GM21515 (cell line): Measurements from ENCODE around the gene LMOD1.

ENCODE experiments used
- ATAC-seq: cut with Tn5 transposase; IDR thresholded peaks from one replicate; pipeline ENCODE4 v1.9.1; 2021; ENCODE audit not compliant: unreplicated experiment

LMOD1 gene

DNA sequence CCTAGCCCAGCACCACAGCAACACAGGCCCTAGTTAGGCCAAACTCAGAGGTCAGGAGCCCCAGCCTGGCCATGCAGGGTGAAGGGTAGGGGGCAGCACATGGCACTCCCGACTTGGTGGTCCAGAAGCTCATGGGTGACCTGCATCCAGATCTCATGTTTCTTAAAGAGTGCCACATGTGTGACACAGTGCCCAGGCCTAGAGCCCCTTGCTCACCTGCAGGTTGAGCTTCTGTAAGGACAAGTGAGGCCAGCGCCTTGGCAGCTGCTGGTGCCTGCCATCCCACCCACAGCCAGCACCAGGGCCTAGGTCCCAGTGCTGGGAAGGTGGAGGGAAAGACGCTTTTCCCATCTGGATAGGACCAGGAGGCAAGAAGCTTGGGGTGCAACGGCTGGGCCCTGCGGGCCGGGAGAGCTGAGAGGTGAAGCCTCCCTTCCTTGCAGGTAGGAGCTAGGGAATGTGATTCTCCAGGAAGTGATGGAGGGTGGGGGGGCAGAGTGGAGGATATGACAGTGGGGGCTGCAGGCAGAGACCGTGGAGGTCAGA, 51.2 kb downstream of the LMOD1 start:
- ATAC-seq: no peak

GRCh38 chr1:201894343-201895119, 51.8 kb downstream of the LMOD1 start:
- ATAC-seq: no peak

DNA sequence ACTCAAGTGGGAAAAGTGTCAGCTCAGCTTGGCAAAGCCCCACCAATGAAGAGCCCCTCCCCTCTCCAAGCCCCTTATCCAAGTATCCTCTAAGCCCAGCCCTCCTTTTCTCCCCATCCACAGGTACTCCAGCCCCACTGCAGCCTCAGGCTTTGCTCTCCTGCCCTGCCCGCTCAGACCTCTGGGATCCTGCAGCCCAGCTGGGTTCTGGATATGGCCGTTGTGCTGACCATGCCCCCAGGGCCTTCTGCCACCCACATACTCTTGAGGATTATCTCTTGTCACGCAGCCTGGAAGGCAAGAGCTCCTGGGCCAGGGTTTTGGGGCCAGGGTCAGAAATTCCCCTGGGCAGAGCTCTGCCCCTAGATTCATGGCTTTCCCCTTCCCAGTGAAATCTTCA, 52.9 kb downstream of the LMOD1 start:
- ATAC-seq: no peak

- ATAC-seq: no peak
Measured at GRCh38 chr1:201892211-201892610, 54.1 kb downstream of the LMOD1 start.

- ATAC-seq: no peak
Measured at GRCh38 chr1:201891451-201892045, 54.8 kb downstream of the LMOD1 start.

- ATAC-seq: no peak
Measured at GRCh38 chr1:201890806-201891450, 55.4 kb downstream of the LMOD1 start.

DNA sequence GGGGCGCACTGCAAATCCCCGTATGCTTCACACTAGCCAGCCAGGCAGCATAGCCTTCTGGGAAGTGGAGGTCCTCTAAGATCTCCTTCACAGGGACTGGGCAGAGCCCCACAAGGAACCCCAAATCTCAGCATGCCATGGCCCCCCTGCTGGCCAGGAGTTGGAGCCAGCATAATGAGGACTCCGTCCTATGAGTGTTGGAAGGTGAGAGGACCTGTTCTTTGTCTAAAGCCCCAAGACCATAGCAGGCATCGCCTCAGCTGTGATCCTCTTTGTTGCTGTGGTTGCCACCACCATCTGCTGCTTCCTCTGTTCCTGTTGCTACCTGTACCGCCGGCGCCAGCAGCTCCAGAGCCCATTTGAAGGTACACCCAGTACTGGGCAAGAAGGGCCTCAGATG, 56.1 kb downstream of the LMOD1 start:
- ATAC-seq: no peak

DNA sequence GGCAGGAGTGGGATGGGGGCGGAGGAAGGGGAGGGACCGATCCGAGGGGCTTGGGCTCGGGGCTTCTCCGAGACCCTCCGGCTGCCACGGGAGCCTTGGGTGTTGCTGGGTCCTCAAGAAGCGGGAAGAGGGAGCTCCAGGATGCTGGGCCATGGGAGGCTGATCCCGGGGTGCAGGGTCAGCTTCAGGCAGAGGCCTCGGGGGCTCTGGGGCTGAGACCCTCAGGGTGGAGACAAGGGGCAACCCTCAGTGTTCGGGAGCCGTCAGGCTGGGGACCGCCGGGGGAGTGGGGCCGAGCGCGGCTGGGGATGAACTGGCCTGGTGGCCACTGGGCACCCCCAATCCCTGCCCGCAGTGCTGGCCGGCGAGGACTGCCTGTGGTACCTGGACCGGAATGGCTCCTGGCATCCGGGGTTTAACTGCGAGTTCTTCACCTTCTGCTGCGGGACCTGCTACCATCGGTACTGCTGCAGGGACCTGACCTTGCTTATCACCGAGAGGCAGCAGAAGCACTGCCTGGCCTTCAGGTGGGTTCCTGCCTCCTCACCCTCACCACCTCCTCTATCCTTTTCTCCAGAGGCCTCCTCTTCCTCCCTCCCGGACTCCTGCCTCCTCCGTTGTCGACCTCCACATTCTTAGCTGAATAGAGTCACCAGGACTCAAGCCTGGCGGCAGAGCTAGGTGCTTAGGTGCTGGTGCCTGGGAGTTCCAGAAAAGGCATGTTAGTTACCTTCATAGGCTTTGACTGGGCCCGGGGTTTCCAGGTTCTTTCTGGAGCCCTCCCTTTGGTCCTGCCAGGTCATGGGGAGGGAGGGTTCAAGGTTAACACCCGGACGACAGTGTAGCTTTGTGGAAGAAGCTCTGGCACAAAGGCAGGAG, 57.0 kb downstream of the LMOD1 start:
- no peak for ATAC-seq

DNA sequence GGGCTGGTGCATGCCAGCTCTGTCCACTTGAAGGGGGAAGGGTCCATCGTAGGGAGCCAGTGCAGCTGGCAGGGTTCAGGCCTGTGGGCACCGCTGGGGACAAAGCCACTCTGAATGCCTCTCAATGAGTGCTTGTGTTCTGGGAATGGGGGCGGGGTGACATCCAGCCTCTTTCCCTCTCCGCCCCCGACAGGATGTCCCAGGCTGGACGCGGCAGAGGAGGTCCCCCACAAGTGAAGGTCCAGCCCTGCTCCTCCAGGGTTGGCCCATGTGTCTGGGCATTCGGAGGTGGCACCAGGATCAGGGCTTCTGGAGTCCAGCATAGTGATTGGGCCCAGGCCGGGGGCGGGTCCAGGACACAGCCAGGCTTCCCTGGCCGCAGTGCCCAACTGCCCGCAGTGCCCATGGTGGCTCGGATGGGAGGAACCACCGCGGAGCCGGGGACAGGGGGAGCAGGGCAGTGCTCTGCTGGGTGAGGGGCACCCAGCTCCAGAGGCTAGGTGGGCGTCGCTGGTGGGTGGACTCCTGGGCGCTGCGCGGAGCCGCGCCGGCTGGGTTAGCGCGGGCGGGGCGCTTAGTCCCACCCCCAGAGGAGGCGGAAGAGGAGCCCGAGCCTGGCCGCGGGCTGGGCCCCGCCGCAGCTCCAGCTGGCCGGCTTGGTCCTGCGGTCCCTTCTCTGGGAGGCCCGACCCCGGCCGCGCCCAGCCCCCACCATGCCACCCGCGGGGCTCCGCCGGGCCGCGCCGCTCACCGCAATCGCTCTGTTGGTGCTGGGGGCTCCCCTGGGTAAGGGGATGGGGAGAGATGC, 57.9 kb downstream of the LMOD1 start, which contains the start of gene SHISA4:
Gene SHISA4, plus strand, starts transcription at position 617 of the 808 bp plus-strand sequence. Its CDS starts 97 bp downstream, at position 714.
- no peak for ATAC-seq

DNA sequence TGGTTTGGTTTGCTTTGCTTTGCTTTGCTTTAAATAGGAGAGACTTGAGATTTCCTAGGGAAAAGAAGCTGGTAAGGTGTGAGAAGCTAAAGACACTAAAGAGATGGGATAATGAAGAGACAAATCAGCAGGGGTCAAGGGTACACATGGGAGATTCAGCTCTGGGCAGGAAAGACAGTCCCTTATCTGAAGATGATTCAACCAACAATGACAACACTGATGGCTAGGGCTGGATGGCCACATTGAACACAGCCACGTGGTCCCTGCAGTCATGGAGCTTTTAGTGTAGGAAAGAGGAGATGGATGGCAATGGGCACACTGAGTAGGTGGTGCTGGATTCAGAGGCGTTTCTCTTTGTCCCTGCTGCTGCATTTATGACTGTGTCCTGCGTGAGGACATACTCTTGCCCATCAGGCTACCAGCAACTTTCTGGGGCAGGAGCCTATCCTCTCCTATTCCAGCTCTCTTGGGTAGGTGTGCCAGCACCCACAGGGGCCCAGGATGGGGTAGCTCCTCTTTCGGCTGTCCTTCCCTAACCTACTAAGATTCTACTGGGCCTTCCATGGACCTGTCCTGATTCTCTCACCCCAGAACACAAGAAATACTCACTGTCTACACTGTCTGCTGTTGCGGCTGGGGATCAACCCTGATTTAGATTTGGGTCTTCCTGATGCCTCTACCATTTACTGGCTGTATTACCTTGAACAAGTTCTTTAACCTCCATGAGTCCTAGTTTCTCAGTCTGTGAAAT, 59.1 kb downstream of the LMOD1 start:
- ATAC-seq: no peak

DNA sequence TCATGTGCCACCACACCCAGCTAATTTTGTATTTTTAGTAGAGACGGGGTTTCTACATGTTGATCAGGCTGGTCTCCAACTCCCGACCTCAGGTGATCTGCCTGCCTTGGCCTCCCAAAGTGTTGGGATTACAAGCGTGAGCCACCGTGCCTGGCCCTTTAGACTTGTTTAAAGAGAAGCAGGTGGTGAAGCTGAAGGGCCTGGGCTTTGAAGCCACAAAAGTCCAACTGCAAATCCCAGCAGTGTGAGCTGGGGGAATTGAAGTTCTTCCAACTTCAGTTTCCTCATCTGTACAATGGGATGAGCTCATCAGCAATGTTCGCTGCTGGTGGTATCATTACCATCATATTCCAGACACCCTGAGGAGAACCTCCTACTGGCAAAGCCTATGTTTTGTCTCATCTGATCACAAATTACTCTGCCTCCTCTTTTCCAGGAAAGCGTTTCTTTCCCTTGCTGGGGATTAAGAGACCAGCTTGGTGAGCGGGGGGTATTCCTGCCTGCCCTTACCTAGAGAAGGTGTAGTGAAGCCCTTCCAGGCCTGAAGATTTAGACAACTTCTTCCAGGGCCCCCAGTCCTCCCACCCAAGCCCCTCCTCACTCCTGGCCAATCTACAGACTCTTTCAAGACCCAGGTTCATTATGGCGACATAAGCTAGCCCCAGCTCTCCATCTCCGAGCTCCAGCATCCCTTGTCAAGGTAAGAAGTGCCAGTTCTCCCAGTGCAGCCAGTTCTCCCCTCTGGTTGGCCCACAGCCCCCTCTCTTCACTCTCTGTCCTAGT, 60.1 kb downstream of the LMOD1 start:
- no peak for ATAC-seq

DNA sequence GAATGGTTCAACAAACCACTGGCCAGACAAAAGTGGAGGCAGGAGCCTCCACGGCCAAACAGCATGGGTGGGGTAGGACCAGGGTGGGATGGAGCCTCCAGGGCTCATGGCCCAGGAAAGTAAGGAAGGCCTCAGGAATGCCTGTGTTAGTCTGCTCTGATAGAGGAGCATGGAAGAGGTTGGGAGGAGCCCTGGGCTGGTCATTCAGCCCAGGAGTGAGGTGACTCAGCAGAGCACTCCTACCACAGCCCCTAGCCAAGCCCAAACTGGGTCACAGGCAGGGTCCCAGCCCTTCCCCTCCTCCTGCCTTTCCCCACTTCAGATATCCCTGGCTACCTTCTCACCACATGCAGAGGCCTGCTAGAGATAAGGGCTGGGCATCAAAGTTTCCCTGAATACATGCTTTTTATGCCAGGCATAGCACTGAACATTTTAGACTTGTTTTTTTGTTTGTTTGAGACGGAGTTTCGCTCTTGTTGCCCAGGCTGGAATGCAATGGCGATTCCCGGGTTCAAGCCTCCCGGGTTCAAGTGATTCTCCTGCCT, 60.7 kb downstream of the LMOD1 start:
- ATAC-seq: no peak

GRCh38 chr1:201884425-201884824, 61.9 kb downstream of the LMOD1 start:
- no peak for ATAC-seq

DNA sequence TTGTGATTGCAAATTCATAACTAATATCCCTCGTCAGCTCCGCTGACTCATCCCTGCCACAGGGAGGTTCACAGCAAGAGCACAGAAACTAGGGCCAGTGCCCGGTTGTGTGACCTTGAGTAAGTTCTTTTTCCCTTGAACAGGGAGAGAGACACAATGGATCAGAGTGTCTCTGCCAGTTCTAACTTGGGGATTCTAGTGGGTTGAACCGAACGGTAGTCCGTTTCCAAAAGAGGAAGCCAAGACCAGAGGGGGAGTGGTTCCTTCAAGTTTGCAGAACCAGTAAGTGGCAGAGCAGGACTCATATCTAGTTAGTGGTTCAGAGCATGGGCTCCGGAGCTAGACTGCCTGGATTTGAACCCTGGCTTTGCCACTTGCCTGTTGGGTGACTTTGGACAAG, 62.6 kb downstream of the LMOD1 start:
- ATAC-seq: no peak

- no peak for ATAC-seq
Measured at GRCh38 chr1:201883266-201883665, 63.1 kb downstream of the LMOD1 start.

DNA sequence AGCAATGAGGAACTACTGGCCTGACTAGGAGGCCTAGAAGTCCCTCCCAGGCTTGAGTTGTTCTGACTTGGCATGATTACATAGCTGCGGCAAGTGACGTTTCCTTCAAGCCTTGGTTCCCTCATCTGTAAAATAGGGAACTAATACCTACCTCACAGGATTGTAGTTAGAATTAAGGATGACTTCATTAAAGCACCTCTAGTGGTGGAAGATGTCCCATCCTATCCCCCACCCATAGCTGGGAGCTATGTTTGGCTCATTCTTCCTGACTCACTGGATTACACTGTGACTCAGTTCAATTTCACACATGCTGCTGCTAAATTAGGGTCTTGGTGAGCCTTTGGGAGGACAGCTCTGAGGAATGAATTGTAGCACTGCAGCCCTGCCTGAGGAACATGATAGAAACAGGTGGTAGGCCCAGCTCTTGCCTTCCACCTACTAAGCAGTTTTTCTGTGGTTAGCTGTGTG, 63.6 kb downstream of the LMOD1 start:
- no peak for ATAC-seq

- ATAC-seq: no peak
Measured at GRCh38 chr1:201881617-201882016, 64.7 kb downstream of the LMOD1 start.

DNA sequence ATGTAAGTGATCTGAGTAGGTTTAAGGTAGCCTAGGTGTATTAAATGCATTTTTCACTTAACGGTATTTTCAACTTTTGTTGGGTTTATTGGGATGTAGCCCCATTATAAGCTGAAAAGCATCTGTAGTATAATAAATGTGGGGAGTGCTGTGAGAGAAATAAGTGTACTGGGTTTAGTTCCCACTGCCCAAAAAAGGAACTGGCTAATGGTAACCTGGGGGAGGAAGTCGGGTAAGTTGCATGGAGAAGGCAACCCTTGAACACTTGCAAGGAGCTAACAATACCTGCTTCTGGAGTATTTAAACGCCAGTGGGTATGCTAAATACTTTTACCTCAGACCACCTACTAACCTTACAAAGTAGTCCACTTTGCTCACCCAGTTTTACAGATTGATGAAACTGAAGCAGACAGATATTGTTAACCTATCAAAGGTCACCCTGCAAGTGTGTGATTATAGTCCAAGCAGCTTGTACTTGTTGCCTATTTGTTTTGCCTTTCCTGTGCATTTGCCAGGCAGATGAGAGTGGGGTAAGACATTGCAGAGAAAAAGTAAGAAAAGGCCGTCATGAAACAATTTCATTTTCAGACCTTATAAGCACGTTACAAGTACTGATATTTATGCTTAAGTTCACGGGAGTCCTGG, 65.3 kb downstream of the LMOD1 start:
- no peak for ATAC-seq
